GM18870 (cell line): ENCODE measurements around the gene TCHP.

ENCODE experiments used
- ATAC-seq: cut with Tn5 transposase; IDR thresholded peaks from one replicate; pipeline ENCODE4 v1.9.1; 2021; ENCODE audit warnings: moderate library complexity; ENCODE audit not compliant: unreplicated experiment

Gene TCHP

GRCh38 chr12:109961201-109961600 lies 61.1 kb downstream of the TCHP start:
- no peak for ATAC-seq

- no peak for ATAC-seq
Measured at GRCh38 chr12:109961612-109962011, 61.5 kb downstream of the TCHP start.

DNA sequence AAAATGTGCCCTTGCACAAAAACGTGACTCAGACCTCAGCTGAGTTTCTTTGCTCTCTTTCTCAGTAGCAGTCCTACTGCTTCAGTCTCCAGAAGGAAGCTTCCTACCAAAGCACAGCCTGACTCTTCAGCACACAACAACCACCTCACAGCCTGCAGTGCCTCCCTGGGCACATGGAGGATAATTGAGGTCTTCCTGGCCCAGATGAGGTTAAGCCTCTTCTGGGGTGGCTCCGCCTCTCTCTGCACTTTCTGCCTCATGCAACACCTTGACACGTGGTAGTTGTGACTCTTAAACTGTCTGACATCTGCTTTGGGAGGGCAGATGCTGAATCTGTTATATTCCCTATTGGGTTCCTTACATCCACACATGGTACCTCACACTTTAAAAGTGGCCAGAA lies 62.3 kb downstream of the TCHP start:
- ATAC-seq, result no peak

DNA sequence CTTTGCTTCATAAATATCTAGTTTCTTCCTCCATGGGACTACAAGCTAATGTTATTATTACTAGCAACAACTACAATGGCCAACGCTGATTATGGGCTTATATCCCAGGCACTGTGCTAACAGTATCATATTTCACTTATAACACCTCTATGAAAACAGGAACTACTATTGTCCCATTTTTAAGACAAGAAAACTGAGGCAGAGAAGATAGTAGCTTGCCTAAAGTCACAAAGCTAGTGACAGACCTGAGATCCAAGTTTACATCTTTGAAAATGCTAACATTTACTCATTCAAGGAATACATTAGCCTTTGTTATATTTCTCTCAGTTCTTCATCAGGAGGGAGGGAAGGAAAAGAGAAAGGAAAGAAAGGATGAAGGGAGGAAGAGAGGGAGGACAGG lies 63.3 kb downstream of the TCHP start:
- no peak for ATAC-seq

- ATAC-seq, result no peak
Measured at GRCh38 chr12:109963743-109964429, 63.8 kb downstream of the TCHP start.

GRCh38 chr12:109966546-109966945 lies 66.5 kb downstream of the TCHP start:
- no peak for ATAC-seq

DNA sequence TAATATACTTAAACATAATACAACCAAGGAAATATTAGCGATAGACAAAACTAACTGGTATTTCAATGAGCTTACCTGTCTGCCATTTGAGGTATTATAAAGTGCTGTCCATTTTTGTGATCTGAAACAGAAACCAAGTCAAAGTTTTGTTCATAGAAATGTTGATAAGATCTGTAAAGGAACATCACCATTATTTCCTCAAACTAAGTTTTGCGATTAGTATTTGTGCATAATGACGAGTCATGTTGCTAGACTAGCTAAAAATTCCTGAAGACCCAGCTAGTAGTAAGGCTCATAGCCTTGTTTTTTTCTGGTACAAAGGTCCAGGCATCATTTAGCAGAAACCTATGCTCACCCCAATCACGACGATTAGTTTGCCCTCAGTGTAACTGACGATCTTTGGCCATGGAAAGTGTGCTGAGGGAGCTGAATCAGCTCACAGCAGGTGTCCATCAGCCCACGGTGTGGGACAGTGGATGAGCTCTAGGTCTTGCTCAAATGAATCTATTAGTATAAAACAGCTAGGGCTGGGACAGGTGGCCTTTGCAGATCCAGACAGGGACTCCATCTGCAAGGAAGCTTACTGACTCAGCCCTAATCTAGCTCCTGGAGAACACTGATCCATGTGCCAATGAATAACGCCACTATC lies 67.4 kb downstream of the TCHP start:
- no peak for ATAC-seq
